Cardiac muscle cell (in vitro differentiated cells and primary cell): ENCODE results near the gene IRF8. TPM values are rescaled to one million over a fixed set of nuclear protein-coding genes. Genes with fewer than 3 reads are reported as not detected.

ENCODE experiments used
- DNase-seq, 2 donors: peaks; one replicate each; pipeline versions ENCODE4 v3.0.0 to v3.0.0-alpha.2; 2010 to 2017; ENCODE audit warnings: low read depth in 1 of 2, low spot score in 1 of 2
- H3K27ac ChIP-seq: fragments of 200-600 bp; sonication (generic); 2 replicates; pipeline ENCODE4 v1.5.1; 2016
- H3K27me3 ChIP-seq: fragments of 200-600 bp; sonication (generic); 2 replicates; pipeline ENCODE4 v1.6.0; 2016; ENCODE audit warnings: control low read depth
- H3K36me3 ChIP-seq: fragments of 200-600 bp; sonication (generic); 2 replicates; pipeline ENCODE4 v1.5.1; 2016; ENCODE audit warnings: control low read depth
- H3K4me1 ChIP-seq: fragments of 200-600 bp; sonication (generic); 2 replicates; pipeline ENCODE4 v1.8.1; 2017; ENCODE audit warnings: low read depth, mild to moderate bottlenecking, mixed run types
- H3K4me3 ChIP-seq: fragments of 200-600 bp; sonication (generic); 2 replicates; pipeline ENCODE4 v1.5.1; 2016; ENCODE audit warnings: mild to moderate bottlenecking
- H3K9me3 ChIP-seq: fragments of 200-600 bp; sonication (generic); 2 replicates; pipeline ENCODE4 v1.5.1; 2017; ENCODE audit warnings: low read depth, mild to moderate bottlenecking, control low read depth
- CTCF ChIP-seq: IDR thresholded peaks from 2 replicates; pipeline ENCODE4 v1.5.1; 2012; ENCODE audit warnings: low read depth, mild to moderate bottlenecking, low read length
- polyA plus RNA-seq: library from polyadenylated mRNA; unstranded; fragments of >200 nt; fragmentation: Nextera tagmentation; extraction: Ambion mirVana; gene quantifications from 2 replicates; pipeline ENCODE4 v1.2.1, GENCODE V29; 2016
- total RNA-seq: library from RNA; depleted of rRNA; stranded (reverse); fragments of >200 nt; gene quantifications from 2 replicates; pipeline ENCODE4 v1.2.3, GENCODE V29; 2016

IRF8 gene
- total and polyA plus RNA-seq, 2 experiments from 2014 or later: 1.7 to 12.8 TPM

- H3K27ac ChIP-seq: no peak overlapping the region
- peak overlapping the region; percentile 53 for H3K4me3 ChIP-seq
- TF ChIP-seq CTCF: no peak
- H3K9me3 ChIP-seq: no peaks in the 10 kb centered on the region
- no peak for DNase-seq
- H3K27me3 ChIP-seq: peaks cover 61% of the 10 kb centered on the region
- H3K4me1 ChIP-seq: peaks cover 26% of the 10 kb centered on the region
- no peaks in the 10 kb centered on the region for H3K36me3 ChIP-seq
Measured at GRCh38 chr16:85899444-85899843, 482 bp downstream of the IRF8 start.

GRCh38 chr16:85900027-85900792, 1.2 kb downstream of the IRF8 start:
- Histone ChIP-seq H3K36me3 (no peaks in the 10 kb centered on the region), H3K27ac (no peak overlapping the region), H3K27me3 (peaks cover 53% of the 10 kb centered on the region), H3K4me1 (peaks cover 26% of the 10 kb centered on the region), H3K4me3 (no peak overlapping the region), H3K9me3 (no peaks in the 10 kb centered on the region)
- no peak for TF ChIP-seq CTCF
- DNase-seq: no peak

GRCh38 chr16:85901110-85901509, 2.1 kb downstream of the IRF8 start:
- peaks cover 44% of the 10 kb centered on the region for H3K27me3 ChIP-seq
- no peaks in the 10 kb centered on the region for H3K36me3 ChIP-seq
- peaks cover 26% of the 10 kb centered on the region for H3K4me1 ChIP-seq
- TF ChIP-seq CTCF: no peak
- no peak overlapping the region for H3K27ac ChIP-seq
- no peak overlapping the region for H3K4me3 ChIP-seq
- no peaks in the 10 kb centered on the region for H3K9me3 ChIP-seq
- DNase-seq: no peak

GRCh38 chr16:85901773-85902365, 2.9 kb downstream of the IRF8 start:
- H3K4me1 ChIP-seq: peaks cover 26% of the 10 kb centered on the region
- H3K9me3 ChIP-seq: no peaks in the 10 kb centered on the region
- H3K36me3 ChIP-seq: no peaks in the 10 kb centered on the region
- DNase-seq: peak in 1 of 2 donors; percentile 36
- no peak overlapping the region for H3K4me3 ChIP-seq
- peak overlapping the region; percentile 44 for H3K27ac ChIP-seq
- H3K27me3 ChIP-seq: peaks cover 37% of the 10 kb centered on the region
- TF ChIP-seq CTCF: no peak

DNA sequence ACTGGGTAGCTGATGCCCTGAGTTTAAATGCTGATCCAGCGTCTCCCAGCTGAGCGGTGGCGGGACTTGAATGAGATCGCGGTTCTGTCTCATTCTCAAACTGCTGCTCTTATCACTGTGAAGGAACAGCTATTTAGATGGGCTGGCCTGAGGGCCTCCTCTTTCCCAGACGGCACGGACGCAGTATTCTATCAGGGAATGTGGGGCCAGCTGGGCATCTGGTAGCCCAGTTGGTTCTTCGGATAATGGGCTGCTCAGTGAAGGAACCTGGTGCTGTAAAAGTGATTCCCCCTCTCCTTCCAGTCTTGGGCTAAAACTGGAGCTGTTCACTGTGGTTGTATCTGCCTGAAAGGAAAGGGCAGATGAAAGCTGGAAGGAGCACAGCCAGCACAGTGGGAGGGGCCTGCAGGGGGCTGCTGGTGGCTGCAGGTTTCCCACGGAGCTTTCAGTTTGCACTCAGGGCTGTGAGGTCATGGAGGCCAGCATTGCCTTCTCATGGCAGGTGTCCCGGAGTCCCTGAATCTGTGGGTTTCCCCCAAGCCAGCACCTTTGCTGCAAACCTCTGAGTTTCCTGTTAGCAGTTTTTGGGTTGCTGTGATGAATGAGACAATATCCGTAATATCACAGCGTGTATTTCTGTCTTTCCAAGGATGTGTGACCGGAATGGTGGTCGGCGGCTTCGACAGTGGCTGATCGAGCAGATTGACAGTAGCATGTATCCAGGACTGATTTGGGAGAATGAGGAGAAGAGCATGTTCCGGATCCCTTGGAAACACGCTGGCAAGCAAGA, 3.6 kb downstream of the IRF8 start:
- no peak overlapping the region for H3K4me3 ChIP-seq
- peaks cover 26% of the 10 kb centered on the region for H3K4me1 ChIP-seq
- DNase-seq: peak; percentile 22 to 62
- peaks cover 30% of the 10 kb centered on the region for H3K27me3 ChIP-seq
- H3K36me3 ChIP-seq: no peaks in the 10 kb centered on the region
- no peak for TF ChIP-seq CTCF
- H3K27ac ChIP-seq: peak overlapping the region; percentile 44
- no peaks in the 10 kb centered on the region for H3K9me3 ChIP-seq
